ENCODE results near the gene GPC3. TPM values are rescaled to one million over a fixed set of nuclear protein-coding genes. Genes with fewer than 3 reads are reported as not detected.

GPC3 gene
- total RNA-seq, 6 experiments from 2014 or later, result not detected

- no peaks in the 10 kb centered on the region for H3K36me3 Mint-ChIP-seq (ENCODE audit: low read depth)
- H3K27me3 Mint-ChIP-seq (ENCODE audit: insufficient read depth), result no peaks in the 10 kb centered on the region
- no peaks in the 10 kb centered on the region for H3K9me3 Mint-ChIP-seq
- no peak for DNase-seq
- no peak overlapping the region for H3K27ac Mint-ChIP-seq
- TF ChIP-seq CTCF (IDR thresholded peaks at IDR 0.05), result no peak
- no peaks in the 10 kb centered on the region for H3K4me1 Mint-ChIP-seq (ENCODE audit: low read depth)
- H3K4me3 Mint-ChIP-seq, result no peak overlapping the region
Measured at GRCh38 chrX:133913009-133913408, 72.4 kb downstream of the GPC3 start.

GRCh38 chrX:133911825-133912495, 73.4 kb downstream of the GPC3 start:
- Mint-ChIP-seq H3K36me3 (ENCODE audit: low read depth) (no peaks in the 10 kb centered on the region), H3K4me3 (no peak overlapping the region), H3K27ac (no peak overlapping the region), H3K4me1 (ENCODE audit: low read depth) (no peaks in the 10 kb centered on the region), H3K9me3 (no peaks in the 10 kb centered on the region), H3K27me3 (ENCODE audit: insufficient read depth) (no peaks in the 10 kb centered on the region)
- no peak for DNase-seq
- TF ChIP-seq CTCF (IDR thresholded peaks at IDR 0.05), result no peak

- H3K36me3 Mint-ChIP-seq (ENCODE audit: low read depth), result no peaks in the 10 kb centered on the region
- no peaks in the 10 kb centered on the region for H3K27me3 Mint-ChIP-seq (ENCODE audit: insufficient read depth)
- no peak for DNase-seq
- no peak overlapping the region for H3K27ac Mint-ChIP-seq
- no peaks in the 10 kb centered on the region for H3K9me3 Mint-ChIP-seq
- no peak for TF ChIP-seq CTCF (IDR thresholded peaks at IDR 0.05)
- no peaks in the 10 kb centered on the region for H3K4me1 Mint-ChIP-seq (ENCODE audit: low read depth)
- no peak overlapping the region for H3K4me3 Mint-ChIP-seq
Measured at GRCh38 chrX:133910539-133910938, 74.9 kb downstream of the GPC3 start.

GRCh38 chrX:133909888-133910287, 75.5 kb downstream of the GPC3 start:
- no peak for DNase-seq
- Mint-ChIP-seq H3K9me3 (no peaks in the 10 kb centered on the region), H3K4me3 (no peak overlapping the region), H3K27ac (no peak overlapping the region), H3K4me1 (ENCODE audit: low read depth) (no peaks in the 10 kb centered on the region), H3K36me3 (ENCODE audit: low read depth) (no peaks in the 10 kb centered on the region), H3K27me3 (ENCODE audit: insufficient read depth) (no peaks in the 10 kb centered on the region)
- TF ChIP-seq CTCF (IDR thresholded peaks at IDR 0.05), result no peak

- Mint-ChIP-seq H3K36me3 (ENCODE audit: low read depth) (no peaks in the 10 kb centered on the region), H3K4me3 (no peak overlapping the region), H3K4me1 (ENCODE audit: low read depth) (no peaks in the 10 kb centered on the region), H3K27me3 (ENCODE audit: insufficient read depth) (no peaks in the 10 kb centered on the region), H3K9me3 (no peaks in the 10 kb centered on the region), H3K27ac (no peak overlapping the region)
- no peak for DNase-seq
- no peak for TF ChIP-seq CTCF (IDR thresholded peaks at IDR 0.05)
Measured at GRCh38 chrX:133908223-133908955, 77.0 kb downstream of the GPC3 start.
